RWPE2 (cell line): ENCODE results near the gene ALDH1A3.

Experiments
- ATAC-seq: fragments of 200-7000 bp; cut with Tn5 transposase; 3 replicates; pipeline ENCODE4 v1.9.1; 2021; ENCODE audit warnings: low read depth
- DNase-seq: peaks from one replicate; pipeline ENCODE4 v3.0.0-alpha.2; 2020; ENCODE audit warnings: low spot score
- H3K27ac ChIP-seq: fragments of 450-650 bp; 2 replicates; pipeline ENCODE4 v1.5.1; 2017; ENCODE audit warnings: mild to moderate bottlenecking; ENCODE audit not compliant: poor library complexity, severe bottlenecking
- H3K27me3 ChIP-seq: fragments of 250-450 bp; sonication (Bioruptor Pico); 2 replicates; pipeline ENCODE4 v1.5.1; 2021; ENCODE audit warnings: mild to moderate bottlenecking, moderate library complexity; ENCODE audit not compliant: insufficient read depth, poor library complexity, severe bottlenecking
- H3K36me3 ChIP-seq: fragments of 250-450 bp; sonication (Bioruptor Pico); 2 replicates; pipeline ENCODE4 v1.5.1; 2020; ENCODE audit warnings: low read depth, mild to moderate bottlenecking, moderate library complexity
- H3K4me1 ChIP-seq: fragments of 250-450 bp; sonication (Bioruptor Pico); 2 replicates; pipeline ENCODE4 v1.5.1; 2021; ENCODE audit warnings: mild to moderate bottlenecking, moderate library complexity; ENCODE audit not compliant: insufficient read depth, poor library complexity, severe bottlenecking
- H3K4me3 ChIP-seq: fragments of 250-450 bp; sonication (Bioruptor Pico); 2 replicates; pipeline ENCODE4 v1.5.1; 2021; ENCODE audit warnings: mild to moderate bottlenecking, moderate library complexity; ENCODE audit not compliant: severe bottlenecking
- H3K9me3 ChIP-seq: fragments of 250-450 bp; sonication (Bioruptor Pico); 2 replicates; pipeline ENCODE4 v1.5.1; 2021; ENCODE audit warnings: mild to moderate bottlenecking, moderate library complexity; ENCODE audit not compliant: severe bottlenecking
- CTCF ChIP-seq: fragments of 450-650 bp; IDR thresholded peaks from one replicate; pipeline ENCODE4 v1.5.1; 2017; ENCODE audit warnings: mild to moderate bottlenecking, moderate library complexity; ENCODE audit not compliant: poor library complexity, severe bottlenecking

Gene ALDH1A3

DNA sequence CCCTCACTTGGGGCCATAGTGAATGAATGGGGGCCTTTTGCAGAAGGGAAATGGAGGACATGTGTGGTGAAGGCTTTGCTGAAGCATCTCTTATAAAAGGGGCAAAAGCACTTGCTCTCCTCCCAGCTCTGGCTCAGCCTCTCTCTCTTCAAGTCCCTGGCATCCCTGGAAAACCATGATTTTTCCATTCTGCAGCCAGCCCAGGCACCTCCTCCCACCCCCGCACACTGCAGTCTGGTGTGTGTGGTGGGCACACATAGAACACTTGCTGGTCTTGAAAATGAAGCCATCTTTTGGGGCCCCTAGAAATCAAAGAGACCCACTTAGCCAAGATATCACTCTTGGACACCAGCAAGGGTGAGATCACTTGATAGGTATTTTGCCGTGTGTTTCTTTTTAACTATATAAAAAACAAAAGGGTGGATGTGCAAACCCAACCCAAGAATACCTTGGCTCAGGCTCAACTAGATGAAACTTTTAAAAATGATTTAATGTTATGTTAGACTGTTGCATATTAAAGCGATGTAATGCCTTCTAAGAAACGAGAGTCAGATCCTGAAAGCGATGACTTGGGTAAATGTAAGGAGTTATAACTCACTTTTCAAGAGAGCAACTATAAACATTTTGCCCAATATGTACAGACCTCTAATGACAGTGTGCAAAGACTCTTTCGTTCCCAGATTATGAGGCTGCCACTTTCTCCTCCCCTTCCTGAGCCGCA lies 16.4 kb upstream of the ALDH1A3 start:
- Histone ChIP-seq H3K4me1 (no peaks in the 10 kb centered on the region), H3K27ac (no peak overlapping the region), H3K4me3 (no peak overlapping the region), H3K9me3 (no peaks in the 10 kb centered on the region), H3K36me3 (no peaks in the 10 kb centered on the region), H3K27me3 (no peaks in the 10 kb centered on the region)
- ATAC-seq (no peak), DNase-seq (peak; percentile 20)
- TF ChIP-seq CTCF: no peak

DNA sequence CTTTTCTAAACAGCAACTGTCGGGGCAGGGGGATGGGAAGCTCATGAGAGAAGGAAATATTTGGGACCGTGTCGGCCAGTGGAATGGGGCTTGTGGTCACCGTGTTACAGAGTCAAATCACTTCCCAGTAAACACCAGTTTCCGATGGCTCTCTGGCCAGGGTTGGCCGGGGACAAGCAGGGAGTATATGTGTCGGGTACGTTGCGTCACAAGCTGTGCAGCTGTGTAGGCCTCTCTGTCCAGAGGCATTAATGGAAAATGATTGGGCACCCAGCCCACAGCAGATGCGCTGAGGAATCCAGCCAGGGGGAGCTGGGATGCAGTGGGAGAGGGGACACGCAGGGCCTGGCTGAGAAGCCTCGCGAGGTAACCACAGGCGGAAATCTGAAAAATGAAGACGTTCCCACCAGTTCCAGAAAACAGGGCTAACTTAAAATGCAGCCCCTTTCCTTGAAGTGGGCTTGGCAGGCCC lies 15.8 kb upstream of the ALDH1A3 start:
- no peak for TF ChIP-seq CTCF
- no peak overlapping the region for H3K27ac ChIP-seq
- peak; percentile 47 for DNase-seq
- no peaks in the 10 kb centered on the region for H3K36me3 ChIP-seq
- no peaks in the 10 kb centered on the region for H3K4me1 ChIP-seq
- ATAC-seq: no peak
- H3K4me3 ChIP-seq: no peak overlapping the region
- H3K9me3 ChIP-seq: no peaks in the 10 kb centered on the region
- H3K27me3 ChIP-seq: no peaks in the 10 kb centered on the region

DNA sequence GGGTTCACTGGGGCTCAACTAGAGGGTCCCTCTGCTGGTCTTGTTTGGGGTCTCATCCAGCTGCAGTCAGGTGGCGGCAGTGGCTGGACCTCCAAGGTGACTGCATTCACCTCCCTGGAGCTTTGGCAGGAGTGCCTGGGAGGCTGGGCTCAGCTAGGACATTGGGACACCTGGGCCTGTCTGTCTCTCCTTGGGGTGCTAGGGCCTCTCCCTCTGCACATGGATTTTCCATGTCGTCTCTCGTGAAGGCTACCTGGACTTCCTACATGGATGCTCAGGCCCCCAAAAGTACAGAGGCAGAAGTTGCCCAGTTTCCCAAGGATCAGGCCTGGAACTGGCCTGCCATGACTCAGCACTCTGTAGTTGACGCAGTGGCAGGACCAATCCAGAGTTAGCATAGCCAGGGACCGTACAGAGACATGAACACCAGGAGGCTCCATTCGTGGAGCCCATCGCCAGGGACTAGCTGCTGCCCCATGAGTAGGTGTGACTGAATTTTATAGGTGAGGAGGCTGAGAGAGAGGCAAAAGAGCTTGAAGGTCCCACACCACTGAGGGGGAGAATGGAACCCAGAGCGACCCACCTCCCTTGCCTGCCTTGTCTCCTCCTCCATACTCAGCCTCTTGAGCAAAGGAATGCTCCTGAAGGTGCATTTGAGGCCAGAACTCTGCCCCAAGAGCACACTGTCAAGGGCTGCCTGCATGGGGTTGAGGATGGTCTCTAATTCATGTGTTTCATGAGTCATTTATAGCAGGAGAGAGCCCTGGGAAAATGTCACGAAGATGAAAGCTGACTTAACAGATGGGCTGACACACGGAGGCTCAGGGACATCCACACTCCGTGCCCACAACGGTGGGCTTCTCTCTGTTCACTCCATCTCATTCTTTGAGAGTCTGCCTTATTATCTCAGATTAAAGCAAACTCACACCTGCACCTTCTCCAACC lies 13.0 kb upstream of the ALDH1A3 start:
- Histone ChIP-seq H3K4me3 (no peak overlapping the region), H3K4me1 (no peaks in the 10 kb centered on the region), H3K9me3 (no peaks in the 10 kb centered on the region), H3K27me3 (no peaks in the 10 kb centered on the region), H3K36me3 (no peaks in the 10 kb centered on the region), H3K27ac (no peak overlapping the region)
- ATAC-seq (no peak), DNase-seq (peak; percentile 42)
- no peak for TF ChIP-seq CTCF

DNA sequence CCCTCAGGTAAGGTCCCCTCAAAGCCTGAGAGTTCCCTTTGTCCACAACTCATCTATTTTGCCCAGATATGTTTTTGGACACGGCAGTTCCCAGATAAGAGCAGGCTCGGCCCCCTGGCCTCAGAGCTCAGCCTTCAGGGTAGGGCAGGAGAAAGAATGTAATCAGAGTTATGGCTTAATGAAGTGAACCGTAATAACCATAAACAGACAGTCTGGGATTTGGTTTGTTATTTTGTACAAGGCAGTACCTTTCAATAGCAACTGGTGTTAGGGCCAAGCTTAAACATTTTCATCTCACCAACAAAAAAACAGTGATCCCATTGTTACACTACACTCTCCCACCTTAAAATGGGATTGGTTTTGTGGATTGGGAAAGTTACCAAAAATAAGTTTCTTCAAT lies 12.2 kb upstream of the ALDH1A3 start:
- no peak for TF ChIP-seq CTCF
- ATAC-seq: no peak

More for the DNA sequence above, 12.2 kb upstream of the ALDH1A3 start:
- H3K36me3 ChIP-seq: no peaks in the 10 kb centered on the region
- no peaks in the 10 kb centered on the region for H3K4me1 ChIP-seq
- no peaks in the 10 kb centered on the region for H3K27me3 ChIP-seq
- H3K4me3 ChIP-seq: no peak overlapping the region
- H3K27ac ChIP-seq: no peak overlapping the region
- H3K9me3 ChIP-seq: no peaks in the 10 kb centered on the region
- DNase-seq: no peak
